Urothelium cell line (cell line): ENCODE data around the gene MBLAC2.
A peak's percentile ranks its signal among the peaks of the same experiment; 100 is the strongest.

Experiments used
- DNase-seq: peaks from one replicate; pipeline ENCODE4 v3.0.0; 2011; ENCODE audit warnings: low spot score, mixed read lengths
- FAIRE-seq: peaks from 2 replicates; lab custom pipeline; 2011; peaks lifted over from hg19 to GRCh38; lab: Jason Lieb, UNC

The MBLAC2 gene

DNA sequence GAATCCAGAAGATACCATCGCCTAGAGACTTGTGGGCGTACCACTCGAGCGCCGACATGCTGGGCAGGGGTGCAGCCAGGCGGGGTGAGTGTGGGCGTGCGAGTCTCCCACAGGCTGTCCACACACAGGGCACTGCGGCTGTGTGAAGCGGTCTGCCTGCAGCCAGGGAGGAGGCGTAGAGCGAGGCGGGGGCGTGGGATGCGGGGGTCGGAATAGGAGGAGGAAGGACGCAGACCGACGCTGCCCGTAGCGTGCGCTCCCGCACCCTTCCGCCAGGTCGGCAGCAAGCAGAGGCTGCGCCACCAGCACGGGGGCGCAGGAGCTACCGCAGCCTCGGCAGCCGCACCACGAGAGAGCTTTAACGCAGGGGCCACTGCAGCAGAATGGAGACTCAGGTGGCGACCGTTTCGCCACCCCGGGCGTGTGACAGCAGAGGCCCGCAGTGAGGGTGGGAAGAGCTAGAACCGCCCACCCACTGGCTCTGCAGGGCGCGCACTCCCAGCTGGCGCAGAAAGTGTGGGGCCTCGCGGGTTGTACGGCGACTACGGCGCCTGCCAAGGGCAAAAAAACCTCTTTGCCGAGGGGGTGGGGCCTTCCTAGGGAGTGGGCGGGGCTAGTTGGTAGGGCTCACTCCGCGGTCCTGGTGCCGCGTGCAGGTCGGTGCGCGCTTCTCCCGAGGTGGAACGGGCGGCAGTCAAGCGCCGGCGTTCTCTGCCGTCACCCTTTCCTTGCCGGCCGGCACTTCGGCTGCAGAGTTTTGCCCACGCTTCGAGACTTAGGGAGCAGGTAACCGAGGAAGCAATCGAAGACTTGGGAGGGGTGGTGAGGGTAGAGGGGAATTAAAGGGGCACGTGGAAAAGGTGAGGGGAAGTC is at the start of gene MBLAC2, which contains the start of gene POLR3G:
MBLAC2 (minus strand) TSS at position 537 of the 873 bp plus-strand sequence; CDS start at position 58, 479 bp downstream.
POLR3G (plus strand) TSS at position 630 of the 873 bp plus-strand sequence. CDS start 10,704 bp downstream, outside the sequence.
- DNase-seq (peak; percentile 95), FAIRE-seq (peak; percentile 65)

DNA sequence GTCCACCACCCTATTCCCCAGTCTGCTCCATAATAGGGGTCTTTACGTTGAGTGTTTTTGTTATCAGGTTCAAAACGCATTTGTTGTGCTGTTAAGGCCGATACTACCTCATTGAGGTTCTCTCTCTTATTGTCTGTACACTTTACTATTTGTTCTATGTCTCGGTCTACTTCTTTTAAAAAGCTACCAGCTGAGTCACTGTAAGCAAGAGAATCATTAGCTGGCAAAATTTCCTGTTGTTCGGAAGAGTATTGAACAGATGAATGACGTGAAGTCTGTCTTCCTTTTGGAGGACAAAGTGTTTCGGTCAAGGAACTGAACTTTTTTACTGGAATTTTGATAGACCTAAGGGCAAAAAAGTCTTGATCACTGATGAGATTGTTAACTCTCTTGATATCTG is 44.5 kb upstream of the MBLAC2 start:
- FAIRE-seq (no peak), DNase-seq (no peak)

DNA sequence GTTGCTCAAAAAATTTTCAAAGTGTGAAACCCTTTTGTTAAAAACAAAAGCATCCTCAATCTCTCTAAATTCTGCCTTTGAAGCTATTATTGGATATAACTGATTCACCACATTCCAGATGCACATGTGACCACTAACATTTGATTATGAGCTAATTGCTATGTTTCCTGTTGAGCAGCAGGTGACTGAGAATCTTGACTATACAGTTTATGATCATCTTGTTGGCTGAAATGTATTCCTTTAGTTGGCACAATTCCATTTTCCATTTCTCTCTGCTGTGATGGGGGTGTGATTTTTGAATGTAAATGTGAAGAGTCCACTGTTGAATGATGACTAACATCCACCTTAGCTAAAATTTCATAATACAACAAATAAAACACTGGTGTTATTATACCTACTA is 44.1 kb upstream of the MBLAC2 start:
- DNase-seq (no peak), FAIRE-seq (no peak)

DNA sequence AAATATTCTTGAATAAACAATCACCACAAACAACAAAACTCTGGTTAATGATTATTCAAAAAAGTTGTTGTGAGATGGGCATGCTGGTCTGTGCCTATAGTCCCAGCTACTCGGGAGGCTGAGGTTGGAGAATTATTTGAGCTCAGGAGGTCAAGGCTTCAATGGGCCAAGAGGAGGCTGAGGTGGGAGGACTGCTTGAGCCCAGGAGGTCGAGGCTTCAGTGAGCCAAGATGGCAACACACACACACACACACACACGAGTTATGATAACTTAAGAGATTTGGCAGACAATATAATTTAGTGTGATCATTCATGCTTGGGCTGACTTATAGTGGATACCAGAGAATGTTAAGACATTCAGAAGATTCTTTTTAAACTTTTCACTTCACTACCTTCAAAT is 39.9 kb upstream of the MBLAC2 start:
- FAIRE-seq (no peak), DNase-seq (no peak)

DNA sequence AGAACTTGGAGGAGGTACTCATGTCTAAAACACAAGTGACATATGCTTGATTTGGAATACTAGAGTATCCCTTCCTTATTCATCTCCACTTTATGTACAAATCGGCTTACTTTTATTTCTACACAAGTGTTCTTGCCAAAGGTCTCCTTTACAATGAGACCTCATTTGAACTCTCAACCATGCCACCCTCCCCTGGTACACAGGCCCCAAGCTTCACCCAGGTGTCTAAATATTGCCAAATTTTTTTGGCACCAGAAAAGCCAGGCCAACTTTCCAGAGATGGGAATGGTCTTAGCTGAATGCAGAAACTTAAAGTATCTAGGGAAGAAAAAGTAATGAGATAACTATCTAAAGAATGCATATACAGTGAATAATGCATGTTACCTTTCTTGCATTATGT is 35.9 kb upstream of the MBLAC2 start:
- no peak for FAIRE-seq
- no peak for DNase-seq

DNA sequence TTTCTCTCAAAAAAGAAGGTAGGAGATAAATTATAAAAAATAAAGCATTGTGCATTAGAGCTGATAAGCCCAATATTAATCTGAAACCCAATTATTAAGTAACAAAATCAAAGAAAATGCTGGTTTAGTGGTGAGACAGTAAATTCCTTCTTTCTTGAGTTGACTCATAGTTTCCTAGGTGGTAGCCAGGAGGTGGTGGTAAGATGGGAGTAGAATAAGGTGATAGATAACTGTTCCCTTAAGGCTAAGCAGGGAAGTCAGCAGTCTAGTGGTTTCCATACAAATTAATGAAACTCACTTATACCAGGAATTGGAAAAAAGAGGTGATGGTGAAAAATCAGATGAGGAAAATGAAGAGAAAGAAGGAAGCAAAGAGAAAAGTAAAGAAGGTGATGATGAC is 31.6 kb upstream of the MBLAC2 start:
- DNase-seq (no peak), FAIRE-seq (no peak)

DNA sequence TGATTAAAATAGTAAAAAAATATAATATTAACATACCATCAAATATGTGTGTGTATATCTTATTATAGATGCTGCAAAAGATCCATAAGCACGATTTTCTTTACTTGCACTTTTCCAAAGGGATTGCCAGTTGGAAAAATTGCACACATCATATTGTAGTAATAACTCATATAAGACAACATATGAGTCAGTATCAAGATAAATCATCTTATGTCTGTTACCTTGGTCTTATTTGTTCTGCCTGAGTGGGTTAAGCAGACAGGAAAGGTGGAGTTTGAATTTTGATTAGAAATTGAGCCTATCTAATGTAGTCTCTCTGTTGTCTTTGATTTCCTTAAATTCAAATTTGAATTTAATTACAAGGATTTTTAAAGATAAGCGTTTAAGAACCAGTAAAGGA is 30.2 kb upstream of the MBLAC2 start:
- no peak for DNase-seq
- no peak for FAIRE-seq

DNA sequence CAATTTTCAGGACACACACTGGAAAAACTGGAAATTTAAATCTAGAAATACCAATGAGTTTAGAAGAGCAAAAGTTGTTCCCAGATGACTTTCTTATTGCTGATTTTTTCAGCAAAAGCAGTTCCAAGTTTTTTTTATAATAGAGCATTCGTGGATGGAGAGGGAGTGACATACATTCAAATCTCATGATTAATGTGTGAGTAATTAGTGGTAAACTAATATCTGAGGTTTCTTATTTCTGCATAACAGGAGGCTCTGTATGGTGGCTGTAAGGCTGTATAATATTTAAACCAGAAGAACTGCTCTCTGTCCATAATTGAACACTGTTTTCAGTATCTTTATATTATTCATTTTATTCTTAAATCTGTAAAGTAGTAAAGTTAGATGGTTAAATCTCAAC is 29.0 kb upstream of the MBLAC2 start:
- FAIRE-seq = no peak
- no peak for DNase-seq

DNA sequence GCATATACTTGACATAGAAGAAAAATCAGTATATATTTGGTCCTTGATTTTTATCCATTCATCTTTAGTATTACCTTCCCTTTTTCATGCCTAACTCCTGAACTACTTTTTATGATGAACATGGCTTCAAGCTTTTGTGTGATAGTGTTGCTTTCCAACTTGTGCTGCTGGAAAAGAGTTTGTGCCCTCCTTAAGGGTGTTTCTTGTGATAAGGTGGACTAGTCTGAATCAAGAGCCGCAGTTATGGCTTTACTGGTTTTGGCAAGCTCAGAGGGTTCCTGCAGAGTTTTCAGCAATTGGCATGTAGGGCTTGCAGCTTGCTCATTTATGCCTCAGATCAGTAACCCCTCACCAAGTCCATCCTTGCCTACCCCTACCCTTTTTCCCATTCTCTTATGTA is 20.6 kb upstream of the MBLAC2 start:
- FAIRE-seq = no peak

DNA sequence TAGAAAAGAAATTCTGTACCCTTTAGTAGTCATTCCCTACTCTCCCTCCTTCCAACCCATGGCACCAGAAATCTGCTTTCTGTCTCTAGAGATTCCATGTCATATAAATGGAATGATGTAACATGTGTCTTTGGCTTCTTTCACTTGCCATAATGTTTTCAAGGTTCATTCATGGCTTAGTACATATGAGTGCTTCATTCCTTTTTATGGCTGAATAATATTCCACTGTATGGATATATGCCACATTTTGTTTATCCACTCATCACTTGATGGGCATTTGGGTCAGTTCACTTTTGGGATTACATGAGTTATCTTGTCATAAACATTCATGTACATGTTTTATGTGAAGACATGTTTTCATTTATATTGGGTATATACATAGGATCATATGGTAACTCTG is 19.5 kb upstream of the MBLAC2 start:
- DNase-seq (no peak), FAIRE-seq (no peak)

More for the DNA sequence above, 20.6 kb upstream of the MBLAC2 start:
- no peak for DNase-seq

DNA sequence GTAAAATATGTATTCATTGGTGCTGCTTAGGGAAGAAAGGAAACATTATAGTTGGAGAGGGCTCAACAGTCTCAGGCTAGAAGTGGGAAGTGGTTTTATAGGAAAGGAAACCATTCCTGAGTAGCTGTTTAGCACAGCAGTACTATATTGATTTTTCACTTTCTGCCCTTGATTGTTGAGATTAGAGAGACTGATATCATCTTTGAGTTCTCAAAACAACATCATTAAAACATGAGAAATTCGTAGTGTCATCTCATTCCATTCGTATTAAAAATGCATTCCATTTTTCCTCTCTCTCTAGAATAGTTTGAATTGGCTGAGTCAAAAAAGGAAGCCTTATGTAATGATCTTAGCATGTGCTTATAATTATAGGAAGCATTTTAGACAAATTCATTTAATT is 14.2 kb upstream of the MBLAC2 start:
- FAIRE-seq = no peak

DNA sequence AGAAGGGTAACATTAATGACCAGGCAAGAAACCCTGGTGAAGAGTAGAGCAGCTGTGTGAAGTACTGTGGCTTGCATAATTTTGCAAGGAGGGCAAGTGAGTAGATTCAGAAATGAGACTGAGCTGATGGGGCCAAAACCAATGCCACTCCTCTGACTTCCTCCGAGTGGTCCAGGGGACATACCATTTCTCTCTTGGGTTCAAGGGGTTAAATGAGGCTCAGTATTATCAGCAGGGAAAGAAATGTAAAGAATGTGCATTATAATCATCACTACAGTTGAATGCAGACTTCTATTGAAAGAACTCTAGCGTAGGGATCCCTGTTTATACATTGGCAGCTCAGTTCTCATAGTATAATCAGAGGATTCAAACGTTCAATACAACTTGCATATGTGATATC is 10.0 kb upstream of the MBLAC2 start:
- no peak for FAIRE-seq

More for the DNA sequence above, 14.2 kb upstream of the MBLAC2 start:
- no peak for DNase-seq

DNA sequence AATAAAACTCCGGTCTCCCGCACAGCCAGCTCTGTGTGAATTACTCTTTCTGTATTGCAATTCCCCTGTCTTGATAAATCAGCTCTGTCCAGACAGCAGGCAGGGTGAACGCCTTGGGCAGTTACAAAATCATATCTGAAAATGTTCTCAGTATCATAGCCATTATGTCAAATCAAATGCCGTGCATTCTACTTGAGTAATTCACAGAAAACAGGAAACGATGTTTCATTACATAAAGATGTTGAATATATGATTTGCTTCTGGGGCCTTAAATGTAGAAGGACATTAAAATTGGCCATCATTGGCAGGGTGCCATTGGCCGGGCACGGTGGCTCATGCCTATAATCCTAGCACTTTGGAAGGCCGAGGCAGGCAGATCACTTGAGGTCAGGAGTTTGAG is 8.6 kb upstream of the MBLAC2 start:
- DNase-seq = no peak
- FAIRE-seq = no peak

More for the DNA sequence above, 10.0 kb upstream of the MBLAC2 start:
- no peak for DNase-seq

DNA sequence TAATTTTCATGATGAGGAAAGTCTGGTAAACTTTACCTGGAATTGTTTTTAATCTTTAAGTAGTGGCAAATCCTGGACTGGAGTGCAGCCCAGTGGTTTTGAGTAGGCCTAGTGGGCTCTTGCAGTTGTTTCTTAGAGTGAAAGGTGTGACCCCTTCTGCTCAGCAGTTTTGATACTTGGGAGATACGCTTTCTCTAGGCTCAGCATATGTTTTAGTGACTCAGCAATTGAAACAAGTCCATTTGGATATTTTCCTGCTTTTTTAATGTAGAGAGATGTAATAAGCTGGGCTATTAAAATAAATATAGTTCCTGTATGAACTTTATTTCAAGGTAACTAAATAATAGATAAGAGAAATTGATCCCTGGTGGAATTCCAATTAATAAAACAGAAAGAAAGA is 6.1 kb upstream of the MBLAC2 start:
- DNase-seq (no peak), FAIRE-seq (no peak)

DNA sequence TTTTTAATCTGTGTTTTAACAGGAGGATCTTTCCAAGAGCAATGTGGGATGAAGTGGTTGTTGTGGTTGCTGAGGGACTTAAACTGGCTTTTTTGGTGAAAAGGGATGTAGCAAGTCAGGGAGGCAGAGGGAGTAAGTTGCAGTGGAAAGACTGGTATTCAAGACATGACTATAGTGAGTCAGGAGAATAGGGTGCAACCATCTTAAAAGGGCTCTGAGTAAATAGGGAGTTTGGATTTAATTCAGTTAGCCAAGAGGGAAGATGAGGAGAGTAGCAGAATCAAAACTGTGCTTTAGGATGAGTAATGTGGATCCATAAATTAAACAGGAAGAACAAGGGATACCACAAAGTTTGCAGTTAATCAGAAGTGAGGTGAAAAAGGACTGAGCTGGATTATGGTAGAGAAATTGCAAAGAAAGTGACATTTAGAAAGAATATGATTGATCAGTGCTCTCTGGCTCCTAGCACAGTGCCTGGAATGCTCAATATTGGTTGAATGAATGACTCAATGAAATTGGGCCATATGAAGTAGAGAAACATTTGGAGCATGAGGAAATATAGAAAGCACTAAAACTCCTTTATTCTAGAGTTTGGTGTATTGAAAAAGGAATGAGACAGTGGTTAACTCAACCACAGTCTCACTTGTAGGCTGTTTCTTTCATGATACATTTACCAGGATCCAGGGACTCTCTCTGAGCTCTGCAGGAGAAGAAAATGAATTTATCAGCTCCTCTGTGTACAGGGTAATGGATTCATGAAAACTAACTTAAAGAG is 5.2 kb upstream of the MBLAC2 start:
- DNase-seq (no peak), FAIRE-seq (no peak)

DNA sequence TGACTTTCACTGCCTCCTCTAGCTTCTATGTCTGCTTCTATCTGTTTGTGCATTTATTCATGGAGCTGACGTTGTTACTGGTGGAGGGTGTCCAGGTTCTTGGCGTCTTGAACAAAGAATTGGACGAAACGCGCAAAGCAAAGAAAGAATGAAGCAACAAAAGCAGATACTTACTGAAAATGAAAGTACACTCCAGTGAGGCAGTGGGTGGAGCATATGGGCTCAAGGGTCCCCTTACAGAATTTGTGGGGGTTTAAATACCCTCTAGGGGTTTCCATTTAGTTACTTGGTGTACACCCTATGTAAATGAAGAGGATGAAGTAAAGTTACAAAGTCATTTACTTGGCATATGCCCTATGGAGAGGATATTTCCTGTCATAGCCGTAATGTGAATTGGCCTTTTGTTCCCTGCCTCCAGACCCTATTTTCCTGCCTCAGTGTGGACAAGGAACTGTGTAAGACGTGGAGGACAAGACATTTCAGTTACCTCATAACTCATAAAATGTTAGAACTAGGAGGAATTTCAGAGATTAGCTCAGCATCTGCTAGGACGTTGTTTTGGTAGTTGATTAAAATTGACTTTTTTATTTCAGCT is 3.1 kb upstream of the MBLAC2 start:
- FAIRE-seq = no peak
- DNase-seq = no peak

DNA sequence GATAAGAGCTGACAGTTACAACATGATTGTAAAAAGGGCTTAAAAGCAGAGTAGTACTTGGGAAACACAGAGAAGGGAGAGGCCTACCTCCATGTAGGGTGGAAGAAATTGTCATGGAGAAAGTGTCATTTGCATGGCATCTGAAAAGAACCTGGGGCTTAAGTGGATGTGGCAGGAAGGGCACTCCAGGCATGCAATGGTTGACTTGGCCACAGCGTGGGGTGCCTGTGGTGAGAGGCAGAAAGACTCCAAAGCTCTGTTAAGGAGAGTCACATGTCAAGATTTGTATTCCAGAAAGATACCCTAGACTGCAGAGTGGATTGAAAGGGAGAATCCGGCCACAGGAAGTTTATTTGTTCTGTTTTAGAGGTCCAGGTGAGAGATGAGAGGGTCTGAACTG is 2.5 kb upstream of the MBLAC2 start:
- DNase-seq = no peak
- FAIRE-seq = no peak

DNA sequence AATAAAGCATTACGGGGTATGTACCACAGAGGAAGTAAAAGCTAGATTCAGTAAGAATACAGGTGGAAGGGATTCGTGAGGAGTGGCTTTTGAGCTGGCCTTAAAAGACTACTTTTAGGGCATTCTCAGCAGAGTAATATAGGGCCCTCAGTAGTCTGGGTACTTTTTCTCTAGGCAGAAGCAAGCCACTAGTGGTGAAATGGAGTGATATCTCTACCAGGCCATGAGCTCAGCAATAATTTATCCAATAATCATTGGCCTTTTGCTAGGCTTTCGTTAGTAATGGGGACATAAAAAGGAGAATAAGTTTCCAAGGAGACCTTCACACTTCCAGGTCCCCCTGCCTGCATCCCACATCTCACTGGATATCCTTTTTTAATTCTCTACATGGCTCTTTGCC is 1.8 kb upstream of the MBLAC2 start:
- FAIRE-seq (no peak), DNase-seq (no peak)

DNA sequence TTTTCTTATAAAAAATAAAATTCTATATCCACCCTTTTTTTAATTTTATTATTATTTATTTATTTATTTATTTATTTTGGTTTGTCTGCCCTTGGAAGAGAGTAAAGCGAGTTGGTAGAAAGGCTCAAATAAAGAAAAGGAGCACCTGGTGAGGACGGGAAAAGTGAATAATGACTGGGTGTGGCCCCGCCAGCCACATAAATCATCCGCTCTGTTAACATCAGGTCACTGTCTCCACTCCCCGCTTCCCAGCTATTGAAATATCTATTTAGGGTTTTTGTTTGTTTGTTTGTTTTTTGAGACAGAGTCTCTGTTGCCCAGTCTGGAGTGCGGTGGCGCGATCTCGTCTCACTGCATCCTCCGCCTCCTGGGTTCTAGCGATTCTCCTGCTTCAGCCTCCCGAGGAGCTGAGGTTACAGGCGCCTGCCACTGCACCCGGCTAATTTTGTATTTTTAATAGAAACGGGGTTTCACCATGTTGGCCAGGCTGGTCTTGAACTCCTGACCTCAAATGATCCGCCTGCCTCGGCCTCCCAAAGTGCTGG is 937 bp upstream of the MBLAC2 start:
- FAIRE-seq (no peak), DNase-seq (no peak)

DNA sequence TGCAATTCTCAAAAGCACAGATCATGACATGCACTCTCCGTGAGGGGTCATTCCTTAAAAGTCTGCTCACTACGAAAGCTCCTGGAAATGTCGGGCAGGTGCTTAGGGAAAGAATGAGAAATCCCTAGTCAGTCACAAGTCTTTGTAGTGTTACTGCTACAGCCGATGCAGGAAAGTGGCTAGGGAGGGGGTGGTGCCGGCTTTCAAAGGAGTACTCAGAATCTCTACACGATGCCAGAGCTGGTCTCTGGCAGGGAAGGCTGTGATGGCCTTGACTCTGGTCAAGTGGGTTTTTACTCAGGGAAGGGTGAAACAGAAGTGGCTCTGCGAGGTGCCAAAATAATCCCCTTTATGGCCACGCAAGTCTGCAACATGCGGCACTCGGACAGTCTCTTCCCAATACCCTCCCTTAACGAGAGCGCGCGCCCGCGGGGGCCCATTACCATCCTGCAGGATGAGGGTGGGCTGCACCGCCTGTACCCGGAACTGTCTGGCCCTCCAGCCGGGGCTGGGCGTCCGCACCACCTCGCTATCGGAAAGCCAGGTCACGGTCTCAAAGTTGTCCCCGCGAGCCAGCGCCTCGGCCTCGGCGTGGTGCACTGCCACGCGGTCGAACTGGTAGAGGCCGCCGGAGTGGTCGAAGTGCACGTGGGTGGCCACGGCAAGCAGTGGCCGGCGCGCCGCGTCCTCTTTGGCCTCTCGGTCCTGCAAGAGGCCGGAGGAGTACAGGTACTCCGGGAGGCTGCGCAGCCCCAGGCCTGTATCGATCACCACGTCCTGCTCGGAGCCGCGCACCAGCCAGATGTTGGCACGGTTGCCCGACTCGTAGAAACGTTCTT is 956 bp downstream of the MBLAC2 start:
- peak; percentile 13 for DNase-seq
- no peak for FAIRE-seq
